HG03378 (cell line): ENCODE data around the gene CLEC9A.

ENCODE experiments used
- ATAC-seq: cut with Tn5 transposase; IDR thresholded peaks from one replicate; pipeline ENCODE4 v1.9.1; 2021; ENCODE audit warnings: mild to moderate bottlenecking, moderate library complexity; ENCODE audit not compliant: unreplicated experiment

Gene CLEC9A

GRCh38 chr12:10065241-10065640 lies 34.8 kb downstream of the CLEC9A start:
- ATAC-seq, result no peak

- no peak for ATAC-seq
Observed at GRCh38 chr12:10067264-10067663, 36.8 kb downstream of the CLEC9A start.

- ATAC-seq, result no peak
Observed at GRCh38 chr12:10067942-10068341, 37.5 kb downstream of the CLEC9A start.

GRCh38 chr12:10068644-10069043 lies 38.2 kb downstream of the CLEC9A start:
- no peak for ATAC-seq

- no peak for ATAC-seq
Observed at GRCh38 chr12:10069099-10069498, 38.6 kb downstream of the CLEC9A start.

GRCh38 chr12:10069976-10070375 lies 39.5 kb downstream of the CLEC9A start:
- no peak for ATAC-seq

GRCh38 chr12:10070380-10070779 lies 39.9 kb downstream of the CLEC9A start:
- no peak for ATAC-seq

GRCh38 chr12:10072131-10072530 lies 41.6 kb downstream of the CLEC9A start:
- no peak for ATAC-seq

- ATAC-seq, result no peak
Observed at GRCh38 chr12:10073261-10073660, 42.8 kb downstream of the CLEC9A start.

GRCh38 chr12:10075451-10075850 lies 45.0 kb downstream of the CLEC9A start:
- ATAC-seq, result no peak

- ATAC-seq, result no peak
Observed at GRCh38 chr12:10082117-10082874, 51.8 kb downstream of the CLEC9A start.

- ATAC-seq, result no peak
Observed at GRCh38 chr12:10084733-10085132, 54.3 kb downstream of the CLEC9A start.

- ATAC-seq, result no peak
Observed at GRCh38 chr12:10086387-10086786, 55.9 kb downstream of the CLEC9A start.

GRCh38 chr12:10088031-10088430 lies 57.5 kb downstream of the CLEC9A start:
- ATAC-seq, result no peak

GRCh38 chr12:10088955-10089900 lies 58.7 kb downstream of the CLEC9A start:
- ATAC-seq, result no peak

- ATAC-seq, result no peak
Observed at GRCh38 chr12:10094646-10095395, 64.3 kb downstream of the CLEC9A start.

GRCh38 chr12:10095971-10096370 lies 65.5 kb downstream of the CLEC9A start:
- no peak for ATAC-seq

- no peak for ATAC-seq
Observed at GRCh38 chr12:10097521-10097920, 67.0 kb downstream of the CLEC9A start.

GRCh38 chr12:10098791-10099190 lies 68.3 kb downstream of the CLEC9A start, which contains the start of gene CLEC1A:
TSS of gene CLEC1A (minus strand) at chr12:10098985. CDS start at chr12:10098922, 63 bp downstream.
- no peak for ATAC-seq

GRCh38 chr12:10101042-10101579 lies 70.6 kb downstream of the CLEC9A start:
- ATAC-seq, result no peak
